ENCODE results near the gene KIAA1217. TPM values are rescaled to one million over a fixed set of nuclear protein-coding genes. Genes with fewer than 3 reads are reported as not detected.

KIAA1217 gene
- polyA plus RNA-seq, 2 donors: 18.3 to 22.2 TPM

- no peak overlapping the region for H3K4me3 ChIP-seq (ENCODE audit: low read depth in 1 of 2, low read length in 2 of 2)
Observed at GRCh38 chr10:24177636-24178035, 31.3 kb upstream of the KIAA1217 start.

GRCh38 chr10:24180891-24181290 is 28.0 kb upstream of the KIAA1217 start:
- no peaks in the 10 kb centered on the region for H3K4me1 ChIP-seq (ENCODE audit: control insufficient read depth in 2 of 2, insufficient read depth in 2 of 2, low read length in 1 of 2)
- H3K36me3 ChIP-seq (ENCODE audit: control insufficient read depth in 2 of 2, insufficient read depth in 2 of 2, low read length in 1 of 2): no peaks in the 10 kb centered on the region
- WGBS, 2 donors: 52 to 61% methylated on average over 2 of the region's 2 CpGs
- no peak overlapping the region for H3K4me3 ChIP-seq (ENCODE audit: low read depth in 1 of 2, low read length in 2 of 2)
- H3K27ac ChIP-seq (ENCODE audit: low read depth in 2 of 2, low read length in 1 of 2): no peak overlapping the region
- H3K9me3 ChIP-seq (ENCODE audit: control insufficient read depth in 2 of 2, insufficient read depth in 1 of 2, low read depth in 1 of 2, low read length in 1 of 2): peaks cover 3 to 5% of the 10 kb centered on the region in 2 donors
- no peaks in the 10 kb centered on the region for H3K27me3 ChIP-seq (ENCODE audit: control insufficient read depth in 1 of 2, insufficient read depth in 2 of 2, low read length in 2 of 2)

More at GRCh38 chr10:24177636-24178035, 31.3 kb upstream of the KIAA1217 start:
- H3K36me3 ChIP-seq (ENCODE audit: control insufficient read depth in 2 of 2, insufficient read depth in 2 of 2, low read length in 1 of 2): no peaks in the 10 kb centered on the region
- H3K27me3 ChIP-seq (ENCODE audit: control insufficient read depth in 1 of 2, insufficient read depth in 2 of 2, low read length in 2 of 2): no peaks in the 10 kb centered on the region
- H3K27ac ChIP-seq (ENCODE audit: low read depth in 2 of 2, low read length in 1 of 2): no peak overlapping the region
- no peaks in the 10 kb centered on the region for H3K4me1 ChIP-seq (ENCODE audit: control insufficient read depth in 2 of 2, insufficient read depth in 2 of 2, low read length in 1 of 2)
- peaks cover 3 to 5% of the 10 kb centered on the region in 2 donors for H3K9me3 ChIP-seq (ENCODE audit: control insufficient read depth in 2 of 2, insufficient read depth in 1 of 2, low read depth in 1 of 2, low read length in 1 of 2)

- Histone ChIP-seq H3K27me3 (ENCODE audit: control insufficient read depth in 1 of 2, insufficient read depth in 2 of 2, low read length in 2 of 2) (no peaks in the 10 kb centered on the region), H3K36me3 (ENCODE audit: control insufficient read depth in 2 of 2, insufficient read depth in 2 of 2, low read length in 1 of 2) (no peaks in the 10 kb centered on the region)
- WGBS, 2 donors: 76 to 81% methylated on average over 1 of the region's 1 CpG
Observed at GRCh38 chr10:24184455-24184854, 24.5 kb upstream of the KIAA1217 start.

GRCh38 chr10:24193330-24193729 is 15.6 kb upstream of the KIAA1217 start:
- Histone ChIP-seq H3K27ac (ENCODE audit: low read depth in 2 of 2, low read length in 1 of 2) (no peak overlapping the region), H3K4me1 (ENCODE audit: control insufficient read depth in 2 of 2, insufficient read depth in 2 of 2, low read length in 1 of 2) (no peaks in the 10 kb centered on the region), H3K9me3 (ENCODE audit: control insufficient read depth in 2 of 2, insufficient read depth in 1 of 2, low read depth in 1 of 2, low read length in 1 of 2) (no peaks in the 10 kb centered on the region), H3K27me3 (ENCODE audit: control insufficient read depth in 1 of 2, insufficient read depth in 2 of 2, low read length in 2 of 2) (no peaks in the 10 kb centered on the region), H3K36me3 (ENCODE audit: control insufficient read depth in 2 of 2, insufficient read depth in 2 of 2, low read length in 1 of 2) (no peaks in the 10 kb centered on the region), H3K4me3 (ENCODE audit: low read depth in 1 of 2, low read length in 2 of 2) (no peak overlapping the region)
- 78 to 85% methylated on average over 5 of the region's 5 CpGs for WGBS, 2 donors

More at GRCh38 chr10:24184455-24184854, 24.5 kb upstream of the KIAA1217 start:
- Histone ChIP-seq H3K9me3 (ENCODE audit: control insufficient read depth in 2 of 2, insufficient read depth in 1 of 2, low read depth in 1 of 2, low read length in 1 of 2) (no peaks in the 10 kb centered on the region), H3K4me1 (ENCODE audit: control insufficient read depth in 2 of 2, insufficient read depth in 2 of 2, low read length in 1 of 2) (no peaks in the 10 kb centered on the region), H3K27ac (ENCODE audit: low read depth in 2 of 2, low read length in 1 of 2) (no peak overlapping the region), H3K4me3 (ENCODE audit: low read depth in 1 of 2, low read length in 2 of 2) (no peak overlapping the region)

- Histone ChIP-seq H3K27ac (ENCODE audit: low read depth in 2 of 2, low read length in 1 of 2) (no peak overlapping the region), H3K36me3 (ENCODE audit: control insufficient read depth in 2 of 2, insufficient read depth in 2 of 2, low read length in 1 of 2) (no peaks in the 10 kb centered on the region), H3K9me3 (ENCODE audit: control insufficient read depth in 2 of 2, insufficient read depth in 1 of 2, low read depth in 1 of 2, low read length in 1 of 2) (no peaks in the 10 kb centered on the region), H3K4me1 (ENCODE audit: control insufficient read depth in 2 of 2, insufficient read depth in 2 of 2, low read length in 1 of 2) (no peaks in the 10 kb centered on the region), H3K4me3 (ENCODE audit: low read depth in 1 of 2, low read length in 2 of 2) (no peak overlapping the region), H3K27me3 (ENCODE audit: control insufficient read depth in 1 of 2, insufficient read depth in 2 of 2, low read length in 2 of 2) (no peaks in the 10 kb centered on the region)
- 80 to 81% methylated on average over 2 of the region's 2 CpGs for WGBS, 2 donors
Observed at GRCh38 chr10:24197263-24197662, 11.7 kb upstream of the KIAA1217 start.

GRCh38 chr10:24201503-24202180 is 7.3 kb upstream of the KIAA1217 start:
- 81% methylated on average over 14 of the region's 14 CpGs for WGBS, 2 donors

GRCh38 chr10:24202181-24202570 is 6.8 kb upstream of the KIAA1217 start:
- 69 to 83% methylated on average over 6 of the region's 6 CpGs for WGBS, 2 donors
- no peaks in the 10 kb centered on the region for H3K36me3 ChIP-seq (ENCODE audit: control insufficient read depth in 2 of 2, insufficient read depth in 2 of 2, low read length in 1 of 2)
- no peak overlapping the region for H3K4me3 ChIP-seq (ENCODE audit: low read depth in 1 of 2, low read length in 2 of 2)
- no peaks in the 10 kb centered on the region for H3K27me3 ChIP-seq (ENCODE audit: control insufficient read depth in 1 of 2, insufficient read depth in 2 of 2, low read length in 2 of 2)
- H3K9me3 ChIP-seq (ENCODE audit: control insufficient read depth in 2 of 2, insufficient read depth in 1 of 2, low read depth in 1 of 2, low read length in 1 of 2): no peaks in the 10 kb centered on the region
- H3K27ac ChIP-seq (ENCODE audit: low read depth in 2 of 2, low read length in 1 of 2): no peak overlapping the region
- peaks cover 3 to 4% of the 10 kb centered on the region in 2 donors for H3K4me1 ChIP-seq (ENCODE audit: control insufficient read depth in 2 of 2, insufficient read depth in 2 of 2, low read length in 1 of 2)

More at GRCh38 chr10:24201503-24202180, 7.3 kb upstream of the KIAA1217 start:
- Histone ChIP-seq H3K9me3 (ENCODE audit: control insufficient read depth in 2 of 2, insufficient read depth in 1 of 2, low read depth in 1 of 2, low read length in 1 of 2) (no peaks in the 10 kb centered on the region), H3K36me3 (ENCODE audit: control insufficient read depth in 2 of 2, insufficient read depth in 2 of 2, low read length in 1 of 2) (no peaks in the 10 kb centered on the region), H3K4me3 (ENCODE audit: low read depth in 1 of 2, low read length in 2 of 2) (no peak overlapping the region), H3K27ac (ENCODE audit: low read depth in 2 of 2, low read length in 1 of 2) (no peak overlapping the region), H3K27me3 (ENCODE audit: control insufficient read depth in 1 of 2, insufficient read depth in 2 of 2, low read length in 2 of 2) (no peaks in the 10 kb centered on the region), H3K4me1 (ENCODE audit: control insufficient read depth in 2 of 2, insufficient read depth in 2 of 2, low read length in 1 of 2) (peaks cover 0 to under 1% of the 10 kb centered on the region in 2 donors)

- WGBS, 2 donors: 69 to 79% methylated on average over 6 of the region's 6 CpGs
- H3K27me3 ChIP-seq (ENCODE audit: control insufficient read depth in 1 of 2, insufficient read depth in 2 of 2, low read length in 2 of 2): no peaks in the 10 kb centered on the region
- no peak overlapping the region for H3K27ac ChIP-seq (ENCODE audit: low read depth in 2 of 2, low read length in 1 of 2)
- H3K4me1 ChIP-seq (ENCODE audit: control insufficient read depth in 2 of 2, insufficient read depth in 2 of 2, low read length in 1 of 2): peaks cover 6% of the 10 kb centered on the region in 2 donors
- no peaks in the 10 kb centered on the region for H3K9me3 ChIP-seq (ENCODE audit: control insufficient read depth in 2 of 2, insufficient read depth in 1 of 2, low read depth in 1 of 2, low read length in 1 of 2)
- H3K36me3 ChIP-seq (ENCODE audit: control insufficient read depth in 2 of 2, insufficient read depth in 2 of 2, low read length in 1 of 2): no peaks in the 10 kb centered on the region
- no peak overlapping the region for H3K4me3 ChIP-seq (ENCODE audit: low read depth in 1 of 2, low read length in 2 of 2)
Observed at GRCh38 chr10:24205821-24206220, 3.1 kb upstream of the KIAA1217 start.

GRCh38 chr10:24206334-24206733 is 2.6 kb upstream of the KIAA1217 start:
- H3K9me3 ChIP-seq (ENCODE audit: control insufficient read depth in 2 of 2, insufficient read depth in 1 of 2, low read depth in 1 of 2, low read length in 1 of 2): no peaks in the 10 kb centered on the region
- 73 to 82% methylated on average over 2 of the region's 2 CpGs for WGBS, 2 donors
- H3K36me3 ChIP-seq (ENCODE audit: control insufficient read depth in 2 of 2, insufficient read depth in 2 of 2, low read length in 1 of 2): no peaks in the 10 kb centered on the region
- peaks cover 6% of the 10 kb centered on the region in 2 donors for H3K4me1 ChIP-seq (ENCODE audit: control insufficient read depth in 2 of 2, insufficient read depth in 2 of 2, low read length in 1 of 2)
- no peak overlapping the region for H3K4me3 ChIP-seq (ENCODE audit: low read depth in 1 of 2, low read length in 2 of 2)
- no peak overlapping the region for H3K27ac ChIP-seq (ENCODE audit: low read depth in 2 of 2, low read length in 1 of 2)
- no peaks in the 10 kb centered on the region for H3K27me3 ChIP-seq (ENCODE audit: control insufficient read depth in 1 of 2, insufficient read depth in 2 of 2, low read length in 2 of 2)

- Histone ChIP-seq H3K9me3 (ENCODE audit: control insufficient read depth in 2 of 2, insufficient read depth in 1 of 2, low read depth in 1 of 2, low read length in 1 of 2) (no peaks in the 10 kb centered on the region), H3K4me3 (ENCODE audit: low read depth in 1 of 2, low read length in 2 of 2) (no peak overlapping the region), H3K27ac (ENCODE audit: low read depth in 2 of 2, low read length in 1 of 2) (peak overlapping the region in 1 of 2 donors; percentile 15), H3K36me3 (ENCODE audit: control insufficient read depth in 2 of 2, insufficient read depth in 2 of 2, low read length in 1 of 2) (no peaks in the 10 kb centered on the region), H3K27me3 (ENCODE audit: control insufficient read depth in 1 of 2, insufficient read depth in 2 of 2, low read length in 2 of 2) (no peaks in the 10 kb centered on the region), H3K4me1 (ENCODE audit: control insufficient read depth in 2 of 2, insufficient read depth in 2 of 2, low read length in 1 of 2) (peaks cover 6% of the 10 kb centered on the region in 2 donors)
- WGBS, 2 donors: 63 to 71% methylated on average over 3 of the region's 3 CpGs
Observed at GRCh38 chr10:24206926-24207325, 2.0 kb upstream of the KIAA1217 start.

Measured in esophagus (tissue), 2 donors.